Measurements from ENCODE around the gene MFSD2A.

DNA sequence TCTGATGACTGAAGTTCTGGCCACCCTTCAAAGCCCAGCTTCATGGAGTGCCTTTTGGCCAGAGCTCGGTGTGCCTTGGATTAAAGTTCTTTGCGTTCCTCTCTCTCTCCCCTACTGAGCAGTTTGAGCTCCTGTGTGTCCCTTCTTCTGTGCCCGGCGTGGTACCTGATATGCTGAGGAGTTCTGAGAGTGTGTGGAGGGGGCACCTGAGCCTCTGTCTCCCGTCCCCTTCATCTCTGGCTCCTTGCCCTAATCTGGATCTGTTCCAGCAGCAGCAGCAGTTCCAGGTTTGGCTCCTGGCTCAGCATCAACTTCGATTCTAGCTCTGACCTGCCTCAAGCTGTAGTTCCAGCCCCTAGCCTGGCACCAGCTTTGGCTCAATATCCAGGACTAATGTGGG, 28.1 kb upstream of the MFSD2A start:
- TF ChIP-seq FOXA1 (IDR thresholded peaks at IDR 0.05) (no peak), GABPA (IDR thresholded peaks at IDR 0.05 in 1 of 2, conservative IDR thresholded peaks at IDR 0.05 in 1 of 2) (no peak), RAD21 (IDR thresholded peaks at IDR 0.05) (no peak), RXRA (IDR thresholded peaks at IDR 0.05) (peak; percentile 11 to 38), YY1 (IDR thresholded peaks at IDR 0.05) (no peak), JUND (IDR thresholded peaks at IDR 0.05) (no peak), NR2F2 (IDR thresholded peaks at IDR 0.05) (no peak), HNF4A (conservative IDR thresholded peaks at IDR 0.05) (no peak), EGR1 (IDR thresholded peaks at IDR 0.05; ENCODE audit: low read depth in 2 of 2) (no peak)
- TF ChIP-seq, protein P1, sequence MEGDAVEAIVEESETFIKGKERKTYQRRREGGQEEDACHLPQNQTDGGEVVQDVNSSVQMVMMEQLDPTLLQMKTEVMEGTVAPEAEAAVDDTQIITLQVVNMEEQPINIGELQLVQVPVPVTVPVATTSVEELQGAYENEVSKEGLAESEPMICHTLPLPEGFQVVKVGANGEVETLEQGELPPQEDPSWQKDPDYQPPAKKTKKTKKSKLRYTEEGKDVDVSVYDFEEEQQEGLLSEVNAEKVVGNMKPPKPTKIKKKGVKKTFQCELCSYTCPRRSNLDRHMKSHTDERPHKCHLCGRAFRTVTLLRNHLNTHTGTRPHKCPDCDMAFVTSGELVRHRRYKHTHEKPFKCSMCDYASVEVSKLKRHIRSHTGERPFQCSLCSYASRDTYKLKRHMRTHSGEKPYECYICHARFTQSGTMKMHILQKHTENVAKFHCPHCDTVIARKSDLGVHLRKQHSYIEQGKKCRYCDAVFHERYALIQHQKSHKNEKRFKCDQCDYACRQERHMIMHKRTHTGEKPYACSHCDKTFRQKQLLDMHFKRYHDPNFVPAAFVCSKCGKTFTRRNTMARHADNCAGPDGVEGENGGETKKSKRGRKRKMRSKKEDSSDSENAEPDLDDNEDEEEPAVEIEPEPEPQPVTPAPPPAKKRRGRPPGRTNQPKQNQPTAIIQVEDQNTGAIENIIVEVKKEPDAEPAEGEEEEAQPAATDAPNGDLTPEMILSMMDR (IDR thresholded peaks at IDR 0.05; ENCODE audit: low read depth, low read length, missing input control): no peak
- TF ChIP-seq, protein P2, sequence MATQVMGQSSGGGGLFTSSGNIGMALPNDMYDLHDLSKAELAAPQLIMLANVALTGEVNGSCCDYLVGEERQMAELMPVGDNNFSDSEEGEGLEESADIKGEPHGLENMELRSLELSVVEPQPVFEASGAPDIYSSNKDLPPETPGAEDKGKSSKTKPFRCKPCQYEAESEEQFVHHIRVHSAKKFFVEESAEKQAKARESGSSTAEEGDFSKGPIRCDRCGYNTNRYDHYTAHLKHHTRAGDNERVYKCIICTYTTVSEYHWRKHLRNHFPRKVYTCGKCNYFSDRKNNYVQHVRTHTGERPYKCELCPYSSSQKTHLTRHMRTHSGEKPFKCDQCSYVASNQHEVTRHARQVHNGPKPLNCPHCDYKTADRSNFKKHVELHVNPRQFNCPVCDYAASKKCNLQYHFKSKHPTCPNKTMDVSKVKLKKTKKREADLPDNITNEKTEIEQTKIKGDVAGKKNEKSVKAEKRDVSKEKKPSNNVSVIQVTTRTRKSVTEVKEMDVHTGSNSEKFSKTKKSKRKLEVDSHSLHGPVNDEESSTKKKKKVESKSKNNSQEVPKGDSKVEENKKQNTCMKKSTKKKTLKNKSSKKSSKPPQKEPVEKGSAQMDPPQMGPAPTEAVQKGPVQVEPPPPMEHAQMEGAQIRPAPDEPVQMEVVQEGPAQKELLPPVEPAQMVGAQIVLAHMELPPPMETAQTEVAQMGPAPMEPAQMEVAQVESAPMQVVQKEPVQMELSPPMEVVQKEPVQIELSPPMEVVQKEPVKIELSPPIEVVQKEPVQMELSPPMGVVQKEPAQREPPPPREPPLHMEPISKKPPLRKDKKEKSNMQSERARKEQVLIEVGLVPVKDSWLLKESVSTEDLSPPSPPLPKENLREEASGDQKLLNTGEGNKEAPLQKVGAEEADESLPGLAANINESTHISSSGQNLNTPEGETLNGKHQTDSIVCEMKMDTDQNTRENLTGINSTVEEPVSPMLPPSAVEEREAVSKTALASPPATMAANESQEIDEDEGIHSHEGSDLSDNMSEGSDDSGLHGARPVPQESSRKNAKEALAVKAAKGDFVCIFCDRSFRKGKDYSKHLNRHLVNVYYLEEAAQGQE (IDR thresholded peaks at IDR 0.05): no peak
- TF ChIP-seq, protein P3, sequence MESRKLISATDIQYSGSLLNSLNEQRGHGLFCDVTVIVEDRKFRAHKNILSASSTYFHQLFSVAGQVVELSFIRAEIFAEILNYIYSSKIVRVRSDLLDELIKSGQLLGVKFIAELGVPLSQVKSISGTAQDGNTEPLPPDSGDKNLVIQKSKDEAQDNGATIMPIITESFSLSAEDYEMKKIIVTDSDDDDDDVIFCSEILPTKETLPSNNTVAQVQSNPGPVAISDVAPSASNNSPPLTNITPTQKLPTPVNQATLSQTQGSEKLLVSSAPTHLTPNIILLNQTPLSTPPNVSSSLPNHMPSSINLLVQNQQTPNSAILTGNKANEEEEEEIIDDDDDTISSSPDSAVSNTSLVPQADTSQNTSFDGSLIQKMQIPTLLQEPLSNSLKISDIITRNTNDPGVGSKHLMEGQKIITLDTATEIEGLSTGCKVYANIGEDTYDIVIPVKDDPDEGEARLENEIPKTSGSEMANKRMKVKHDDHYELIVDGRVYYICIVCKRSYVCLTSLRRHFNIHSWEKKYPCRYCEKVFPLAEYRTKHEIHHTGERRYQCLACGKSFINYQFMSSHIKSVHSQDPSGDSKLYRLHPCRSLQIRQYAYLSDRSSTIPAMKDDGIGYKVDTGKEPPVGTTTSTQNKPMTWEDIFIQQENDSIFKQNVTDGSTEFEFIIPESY (IDR thresholded peaks at IDR 0.05): no peak
- TF ChIP-seq, protein P4, sequence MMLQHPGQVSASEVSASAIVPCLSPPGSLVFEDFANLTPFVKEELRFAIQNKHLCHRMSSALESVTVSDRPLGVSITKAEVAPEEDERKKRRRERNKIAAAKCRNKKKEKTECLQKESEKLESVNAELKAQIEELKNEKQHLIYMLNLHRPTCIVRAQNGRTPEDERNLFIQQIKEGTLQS (IDR thresholded peaks at IDR 0.05): no peak

All from liver (tissue), 3 donors.